Stimulated activated CD4-positive, alpha-beta T cell treated with anti-CD3 and anti-CD28 coated beads, TNF-alpha, amount 100 ng/mL, for 4 hours (primary cell): ENCODE results near the gene NUDT3.
"Not testable (repeated sequence)": the region's sequence is repeated elsewhere in the genome, so short reads cannot be mapped to it uniquely, and the experiment has no call there.

Source experiments
- DNase-seq, 3 experiments: peaks; one replicate each; pipeline ENCODE4 v3.0.0-alpha.2; 2020; ENCODE audit warnings: low read depth in 3 of 3

The NUDT3 gene

DNA sequence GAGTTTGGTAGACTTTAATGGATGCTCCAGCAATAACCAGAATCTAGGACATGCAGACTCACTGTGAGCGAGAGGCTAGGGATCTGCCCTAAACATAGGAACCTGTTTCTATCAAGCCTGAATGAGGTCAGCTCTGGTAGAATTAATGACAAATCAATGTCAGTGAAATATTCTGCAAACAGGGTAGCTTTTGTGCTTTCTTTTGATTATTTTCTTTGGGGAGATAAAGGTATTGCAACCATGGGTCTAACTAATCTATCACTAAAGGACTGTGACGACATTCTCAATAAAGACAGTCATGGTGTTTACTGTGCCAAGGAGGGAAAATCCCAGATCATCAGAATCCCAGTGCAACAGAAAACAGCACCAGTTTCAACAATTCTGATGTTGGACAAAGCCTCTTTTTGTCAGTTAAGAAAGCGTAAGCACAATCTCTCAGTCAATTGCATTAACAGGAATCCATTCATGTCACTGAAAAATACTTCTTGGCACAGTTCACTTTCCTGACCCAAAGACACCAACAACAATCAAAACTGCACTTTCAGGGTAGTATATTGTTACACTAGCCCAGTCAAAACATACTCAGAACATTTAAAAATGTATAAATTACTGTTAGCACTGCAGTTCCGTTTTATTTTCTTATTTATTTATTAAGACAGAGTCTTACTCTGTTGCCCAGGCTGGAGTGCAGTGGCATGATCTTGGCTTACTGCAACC lies 106.9 kb downstream of the NUDT3 start:
- DNase-seq, result no peak

DNA sequence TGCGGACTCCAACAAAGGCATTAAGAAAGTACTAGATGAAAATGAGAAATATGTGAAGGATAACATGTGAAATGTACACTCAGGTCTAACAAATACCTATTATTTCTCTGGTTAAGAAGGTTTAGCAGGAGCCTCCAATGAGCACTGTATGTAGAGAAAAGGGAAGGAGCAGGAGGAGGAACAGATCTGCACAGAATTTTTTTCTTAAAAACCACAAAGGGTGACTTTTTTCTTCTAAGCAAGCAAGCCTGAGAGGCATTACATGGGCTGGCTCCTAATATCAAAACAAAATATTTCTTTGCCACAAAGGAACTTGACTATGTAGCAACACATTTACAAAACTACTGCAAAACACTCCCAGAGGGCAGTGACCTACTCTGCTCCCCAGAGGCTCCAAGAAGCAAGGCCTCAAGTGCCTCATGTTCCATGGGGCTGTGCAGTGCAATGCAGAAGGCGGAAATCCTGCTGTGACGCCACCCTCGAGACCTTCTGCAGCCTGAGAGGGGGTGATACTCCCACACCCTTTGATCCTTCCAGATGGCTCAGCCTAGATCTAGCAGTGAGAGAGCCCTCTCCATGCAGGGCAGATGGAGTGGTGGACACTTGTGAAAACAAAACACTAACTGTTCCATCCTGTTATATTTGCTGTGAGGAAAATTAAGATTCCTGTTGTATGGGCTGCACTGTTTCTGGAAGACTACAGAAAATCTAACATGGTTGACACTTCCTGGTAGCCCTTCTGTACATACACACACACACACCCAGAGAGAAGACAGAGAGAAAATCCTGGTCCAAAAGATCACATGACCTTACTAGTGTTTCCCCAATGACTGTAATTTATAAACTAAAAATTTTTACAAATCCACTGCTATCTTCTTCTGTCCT lies 107.7 kb downstream of the NUDT3 start:
- DNase-seq, result no peak

DNA sequence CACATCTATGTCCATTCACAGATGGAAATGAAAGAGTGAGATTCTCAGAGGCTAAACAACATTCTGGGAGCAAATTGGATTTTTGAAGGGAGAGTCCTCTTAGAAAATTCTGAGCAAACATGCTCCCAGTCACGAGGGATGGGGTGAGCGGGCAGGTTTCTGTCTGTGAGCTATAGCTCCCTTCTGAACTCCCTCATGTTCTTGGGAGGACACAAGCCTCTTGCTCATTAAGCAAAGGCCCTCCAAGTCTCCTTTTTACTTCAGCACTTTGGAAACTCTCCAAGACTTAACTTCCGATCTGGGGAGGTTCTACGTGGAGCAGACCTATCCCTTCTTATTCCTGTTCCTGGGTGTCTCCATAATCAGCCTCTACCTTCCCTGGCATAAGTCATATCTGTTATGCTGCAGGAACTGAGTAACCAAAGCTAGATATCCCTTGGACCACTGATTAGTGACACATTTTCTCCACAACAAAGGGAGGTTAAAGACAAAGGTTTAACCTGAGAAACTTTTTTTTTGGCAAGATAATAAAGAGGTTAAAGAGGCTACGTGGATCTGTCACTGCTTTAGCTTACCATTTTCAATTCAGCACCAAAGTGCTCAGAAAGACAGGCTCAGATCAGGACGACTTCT lies 110.7 kb downstream of the NUDT3 start:
- no peak for DNase-seq

DNA sequence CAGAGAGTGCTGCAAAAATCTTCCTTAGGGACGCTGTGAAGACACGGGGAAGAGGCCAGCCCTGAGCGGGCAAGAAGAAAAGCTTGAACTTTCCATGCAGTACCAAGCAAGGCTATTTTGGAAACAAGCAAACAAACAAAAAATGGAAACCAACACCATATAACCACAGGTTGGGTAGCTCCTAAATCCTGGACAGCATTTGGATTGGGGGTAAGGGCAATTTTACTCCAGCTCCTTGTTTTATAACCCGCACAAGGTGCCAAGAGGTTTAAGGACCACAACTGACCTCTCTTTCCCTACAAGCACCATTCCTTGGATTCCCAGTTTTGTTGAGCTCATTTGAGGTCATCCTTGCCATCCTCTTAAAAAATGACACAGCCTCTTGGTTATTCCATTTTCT lies 112.3 kb downstream of the NUDT3 start:
- DNase-seq, result no peak

DNA sequence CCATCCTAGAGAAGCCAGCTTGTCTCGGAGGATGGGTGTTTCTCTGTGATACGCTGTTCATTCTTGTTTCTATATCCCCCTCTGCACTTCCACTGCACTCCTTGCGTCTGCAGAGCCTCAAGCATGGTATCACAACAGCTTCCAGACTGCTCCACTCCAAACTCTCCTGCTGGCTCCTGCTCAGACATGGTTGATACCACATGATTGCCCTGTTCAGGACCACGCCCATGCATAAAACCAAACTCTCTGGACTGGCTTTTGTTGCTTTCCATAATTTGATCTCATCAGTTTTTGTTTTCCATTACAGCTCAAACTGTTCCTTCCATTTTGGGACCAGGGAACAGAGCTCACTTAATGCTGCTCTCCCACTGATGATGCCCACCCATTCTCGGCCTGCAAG lies 113.6 kb downstream of the NUDT3 start:
- DNase-seq, result no peak

DNA sequence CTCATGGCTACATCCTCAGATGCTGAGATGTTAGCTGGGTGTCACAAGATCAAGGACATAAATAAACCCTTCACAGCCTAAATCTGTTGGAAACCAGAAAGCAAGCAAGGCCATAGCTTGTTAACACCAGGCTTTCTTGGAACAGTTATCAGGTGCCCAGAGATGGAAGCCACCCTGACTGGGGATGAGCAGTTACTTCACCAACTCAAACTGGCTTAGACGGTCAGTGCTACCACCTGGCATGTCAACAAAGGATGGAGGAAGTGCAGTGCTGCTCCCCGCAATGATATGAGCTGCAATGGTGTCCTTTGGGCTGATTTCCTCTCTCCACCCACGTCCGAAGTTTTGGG lies 114.7 kb downstream of the NUDT3 start:
- no peak for DNase-seq

DNA sequence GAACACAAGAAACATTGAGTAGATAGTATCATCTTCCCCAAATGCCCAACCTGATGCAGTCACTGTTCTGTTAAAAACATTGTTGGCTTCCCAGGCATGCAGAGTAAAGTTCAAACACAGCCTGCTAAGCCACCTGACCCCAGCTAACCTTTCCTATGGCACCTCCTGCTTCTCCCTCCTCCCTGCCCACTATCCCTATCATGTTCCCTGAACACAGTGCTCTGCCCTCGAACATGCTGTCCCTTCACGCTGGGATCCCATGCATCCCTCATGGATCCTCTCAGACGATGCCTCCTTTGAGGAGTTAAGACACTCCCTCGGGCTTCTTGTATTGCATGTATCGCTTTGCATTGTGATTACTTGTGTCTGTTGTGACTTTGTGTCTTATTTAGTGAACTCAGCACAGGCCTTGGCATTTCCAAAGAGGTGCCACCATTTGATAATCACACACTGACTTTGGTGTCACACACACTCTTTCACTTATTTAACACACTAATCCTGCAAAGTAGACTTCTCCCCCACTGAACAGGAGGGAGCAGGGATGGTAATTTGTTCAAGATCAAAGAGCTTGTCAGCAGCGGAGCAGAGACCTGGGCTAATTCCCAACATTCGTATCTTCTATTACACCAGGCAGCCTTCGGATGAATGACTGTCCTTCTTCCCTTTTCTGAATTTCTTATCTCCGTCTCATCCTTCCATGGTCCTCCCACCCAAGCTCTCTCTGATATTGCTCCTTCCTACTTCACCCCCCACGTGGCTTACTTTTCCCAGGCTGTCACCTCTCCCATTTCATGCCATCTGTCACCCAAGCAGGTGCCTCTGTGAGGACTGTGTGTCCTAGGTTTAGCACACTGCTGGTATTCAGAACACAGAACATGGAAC lies 115.3 kb downstream of the NUDT3 start:
- DNase-seq, result no peak

DNA sequence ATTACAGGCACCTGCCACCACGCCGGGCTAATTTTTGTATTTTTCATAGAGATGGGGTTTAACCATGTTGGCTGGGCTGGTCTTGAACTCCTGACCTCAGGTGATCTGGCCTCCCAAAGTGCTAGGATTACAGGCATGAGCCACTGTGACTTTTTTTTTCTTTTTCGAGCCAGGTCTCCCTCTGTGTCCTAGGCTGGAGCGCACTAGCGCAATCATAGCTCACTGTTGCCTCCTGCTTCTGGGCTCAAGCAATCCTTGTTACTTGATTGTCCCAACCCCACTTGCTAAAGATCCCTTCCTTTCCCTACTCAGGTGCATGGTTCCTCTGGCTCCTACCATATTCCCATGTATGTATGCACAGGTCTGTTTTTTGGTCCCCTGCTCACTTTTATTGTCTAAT lies 116.3 kb downstream of the NUDT3 start:
- no peak for DNase-seq

DNA sequence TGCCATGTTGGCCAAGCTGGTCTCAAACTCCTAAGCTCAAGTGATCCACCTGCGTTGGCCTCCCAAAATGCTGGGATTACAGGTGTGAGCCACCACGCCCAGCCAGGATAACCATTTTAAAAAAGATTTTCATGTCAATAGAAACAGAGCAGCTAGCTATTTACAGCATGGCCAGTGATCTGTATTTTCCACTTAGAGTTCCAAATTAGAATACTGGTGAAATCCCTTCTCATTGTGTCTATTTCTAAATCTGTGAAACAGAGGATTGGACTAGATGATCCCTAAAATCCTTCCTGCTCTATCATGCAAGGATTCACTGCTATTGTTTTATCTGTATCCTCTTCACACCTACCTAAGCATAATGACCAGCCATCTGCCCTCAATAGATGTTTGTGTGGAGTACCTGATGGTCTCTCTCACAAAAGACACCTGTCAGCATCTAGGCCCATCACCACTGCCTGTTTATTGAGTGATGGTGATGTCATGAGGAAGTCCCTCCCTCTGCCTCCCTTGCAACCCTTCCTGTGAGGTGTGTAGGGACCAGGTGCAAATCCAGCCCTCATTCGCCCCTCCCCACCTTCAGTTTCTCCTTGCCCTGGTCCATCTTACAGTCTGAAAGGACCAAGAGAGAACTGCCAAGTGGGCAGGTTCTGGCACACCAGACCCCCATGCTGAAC lies 117.2 kb downstream of the NUDT3 start:
- DNase-seq, result no peak

DNA sequence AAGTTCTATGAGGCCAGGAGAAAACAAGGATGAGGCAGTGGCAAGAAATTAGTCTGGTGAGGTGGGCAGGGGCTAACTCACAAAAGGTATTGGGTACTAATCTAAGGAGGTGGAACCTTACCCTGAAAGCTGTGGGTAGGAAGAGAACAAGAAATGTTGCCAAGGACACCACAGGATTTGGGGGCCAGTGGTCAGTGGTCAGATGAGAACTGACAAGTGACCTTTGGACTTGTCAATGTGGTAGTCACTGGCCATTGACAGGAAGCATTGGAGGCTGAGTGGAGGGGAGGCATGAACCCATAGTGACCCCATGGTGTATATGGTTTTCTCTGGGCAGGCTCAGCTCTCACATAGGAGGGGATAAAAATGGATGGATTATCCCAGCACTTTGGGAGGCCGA lies 118.3 kb downstream of the NUDT3 start:
- DNase-seq, result no peak

DNA sequence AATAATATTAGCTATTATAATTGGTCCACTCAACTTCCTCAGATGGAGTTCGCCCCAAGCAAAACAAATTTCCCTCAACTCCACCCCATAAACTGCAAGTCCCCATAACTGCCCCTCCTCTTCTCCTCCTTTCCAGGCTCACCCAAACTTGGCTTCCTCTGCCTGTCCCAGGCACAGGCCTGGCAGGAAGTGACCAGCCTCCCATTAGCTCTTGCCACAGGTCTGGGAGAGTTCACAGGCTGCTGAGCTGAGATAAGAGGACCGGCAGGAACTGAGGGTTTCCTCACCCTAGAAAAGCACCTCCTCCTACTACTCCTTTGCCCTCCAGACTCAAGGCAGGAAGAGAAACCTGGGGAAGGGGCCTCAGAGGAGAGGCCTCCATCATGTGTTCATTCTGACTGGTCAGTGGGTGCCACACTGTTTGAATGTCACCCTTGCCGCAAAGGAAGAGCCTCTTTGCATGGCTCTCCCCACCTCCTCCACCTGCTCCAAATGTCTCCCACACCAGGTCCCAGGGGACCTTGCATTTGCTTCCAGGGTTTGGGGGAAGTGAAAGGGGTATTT lies 119.1 kb downstream of the NUDT3 start:
- DNase-seq, result no peak

DNA sequence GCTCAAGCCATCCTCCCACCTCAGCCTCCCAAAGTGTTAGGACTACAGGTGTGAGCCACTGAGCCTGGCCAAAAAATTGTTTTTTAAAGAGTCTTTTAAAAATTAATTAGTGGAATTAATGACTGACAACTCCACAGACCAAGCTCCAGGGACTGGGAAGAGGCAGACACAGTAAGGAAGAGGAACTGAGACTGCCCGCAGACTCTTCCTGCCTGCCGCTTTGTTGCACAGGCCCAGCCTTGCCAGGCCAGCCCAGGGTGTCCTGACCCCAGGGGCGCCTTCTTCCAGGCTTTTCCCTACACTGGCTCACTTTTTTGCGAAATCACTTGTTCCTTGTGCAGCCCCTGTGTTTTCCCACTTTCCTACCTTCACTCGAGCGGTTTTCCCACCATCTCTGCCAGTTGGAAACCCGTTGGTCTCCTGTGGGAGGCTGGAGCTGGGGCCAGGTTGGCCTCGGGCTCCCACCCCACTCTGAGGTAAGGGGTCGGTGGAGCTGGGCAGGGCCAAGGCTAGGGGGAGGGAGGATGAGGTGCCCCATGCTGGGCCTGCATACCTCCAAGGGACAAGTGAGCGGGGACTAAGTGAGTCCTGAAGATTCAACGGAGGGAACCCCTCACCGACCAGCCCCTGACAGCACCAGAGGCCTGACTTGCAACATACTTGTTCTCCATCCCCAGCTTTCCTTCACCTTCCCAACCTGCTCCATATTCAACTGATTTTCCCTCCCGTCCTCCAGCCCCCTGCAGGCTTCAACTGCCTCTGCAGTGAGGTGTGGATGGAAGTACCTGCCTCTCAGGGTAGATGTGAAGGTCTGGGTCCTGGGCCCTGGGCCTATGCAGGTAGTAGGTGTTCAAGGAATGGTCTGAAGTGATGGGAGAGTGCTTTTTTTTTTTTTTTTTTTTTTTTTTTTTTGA lies 120.2 kb downstream of the NUDT3 start:
- DNase-seq, result no peak

DNA sequence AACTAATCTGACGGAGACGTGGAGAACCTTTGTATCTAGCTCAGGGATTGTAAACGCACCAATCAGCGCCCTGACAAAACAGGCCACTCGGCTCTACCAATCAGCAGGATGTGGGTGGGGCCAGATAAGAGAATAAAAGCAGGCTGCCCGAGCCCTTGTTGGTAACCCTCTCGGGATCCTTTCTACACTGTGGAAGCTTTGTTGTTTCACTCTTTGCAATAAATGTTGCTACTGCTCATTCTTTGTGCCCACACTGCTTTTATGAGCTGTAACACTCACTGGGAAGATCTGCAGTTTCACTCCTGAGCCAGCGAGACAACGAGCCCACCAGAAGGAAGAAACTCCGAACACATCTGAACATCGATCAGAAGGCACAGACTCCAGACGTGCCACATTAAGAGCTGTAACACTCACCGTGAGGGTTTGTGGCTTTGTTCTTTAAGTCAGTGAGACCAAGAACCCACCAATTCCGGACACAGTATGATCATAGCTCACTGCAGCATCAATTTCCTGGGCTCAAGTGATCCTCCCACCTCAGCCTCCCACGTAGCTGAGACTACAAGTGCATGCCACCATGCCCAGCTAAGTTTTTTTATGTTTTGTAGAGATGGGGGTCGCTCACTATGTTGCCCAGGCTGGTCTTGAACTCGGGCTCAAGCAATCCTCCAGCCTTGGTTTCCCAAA lies 122.7 kb downstream of the NUDT3 start:
- DNase-seq, result not testable (repeated sequence)

DNA sequence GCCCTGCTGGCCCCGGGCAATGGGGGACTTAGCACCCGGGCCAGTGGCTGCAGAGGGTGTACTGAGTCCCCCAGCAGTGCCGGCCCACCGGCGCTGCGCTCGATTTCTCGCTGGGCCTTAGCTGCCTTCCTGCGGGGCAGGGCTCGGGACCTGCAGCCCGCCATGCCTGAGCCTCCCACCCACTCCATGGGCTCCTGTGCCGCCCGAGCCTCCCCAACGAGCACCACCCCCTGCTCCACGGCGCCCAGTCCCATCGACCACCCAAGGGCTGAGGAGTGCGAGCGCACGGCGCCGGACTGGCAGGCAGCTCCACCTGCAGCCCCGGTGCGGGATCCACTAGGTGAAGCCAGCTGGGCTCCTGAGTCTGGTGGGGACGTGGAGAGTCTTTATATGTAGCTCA lies 123.3 kb downstream of the NUDT3 start:
- not testable (repeated sequence) for DNase-seq

DNA sequence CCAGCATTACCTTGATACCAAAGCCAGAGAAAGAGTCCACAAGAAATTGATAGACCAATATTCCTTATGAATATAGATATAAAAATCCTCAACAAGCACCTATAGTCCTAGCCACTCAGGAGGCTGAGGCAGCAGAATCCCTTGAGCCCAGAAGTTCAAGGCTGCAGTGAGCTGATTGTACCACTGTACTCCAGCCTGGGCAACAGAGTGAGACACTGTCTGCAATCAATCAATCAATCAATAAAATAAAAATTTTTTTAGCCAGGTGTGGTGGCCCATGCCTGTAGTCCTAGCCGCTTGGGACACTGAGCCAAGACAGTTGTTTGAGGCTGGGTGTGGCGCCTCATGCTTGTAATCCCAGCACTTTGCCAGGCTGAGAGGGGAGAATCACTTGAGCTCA lies 124.7 kb downstream of the NUDT3 start:
- DNase-seq, result no peak

DNA sequence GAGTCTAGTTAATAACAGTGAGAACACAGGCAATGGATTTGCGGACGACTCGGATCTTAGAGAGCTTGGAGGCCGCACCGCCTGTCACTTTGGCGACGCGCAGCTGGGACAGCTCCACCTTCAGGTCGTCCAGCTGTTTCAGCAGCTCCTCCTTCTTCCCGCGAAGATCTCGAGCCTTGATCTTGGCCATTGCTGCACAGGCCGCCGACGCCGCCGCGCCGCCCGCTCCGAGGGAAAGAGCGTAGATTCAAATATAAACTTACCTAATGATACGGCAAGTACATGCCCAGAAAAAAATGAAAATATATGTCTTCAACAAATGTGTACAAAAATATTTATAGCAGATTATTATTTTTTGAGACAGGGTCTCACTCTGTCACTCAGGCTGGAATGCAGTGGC lies 129.0 kb downstream of the NUDT3 start:
- DNase-seq, result not testable (repeated sequence)

DNA sequence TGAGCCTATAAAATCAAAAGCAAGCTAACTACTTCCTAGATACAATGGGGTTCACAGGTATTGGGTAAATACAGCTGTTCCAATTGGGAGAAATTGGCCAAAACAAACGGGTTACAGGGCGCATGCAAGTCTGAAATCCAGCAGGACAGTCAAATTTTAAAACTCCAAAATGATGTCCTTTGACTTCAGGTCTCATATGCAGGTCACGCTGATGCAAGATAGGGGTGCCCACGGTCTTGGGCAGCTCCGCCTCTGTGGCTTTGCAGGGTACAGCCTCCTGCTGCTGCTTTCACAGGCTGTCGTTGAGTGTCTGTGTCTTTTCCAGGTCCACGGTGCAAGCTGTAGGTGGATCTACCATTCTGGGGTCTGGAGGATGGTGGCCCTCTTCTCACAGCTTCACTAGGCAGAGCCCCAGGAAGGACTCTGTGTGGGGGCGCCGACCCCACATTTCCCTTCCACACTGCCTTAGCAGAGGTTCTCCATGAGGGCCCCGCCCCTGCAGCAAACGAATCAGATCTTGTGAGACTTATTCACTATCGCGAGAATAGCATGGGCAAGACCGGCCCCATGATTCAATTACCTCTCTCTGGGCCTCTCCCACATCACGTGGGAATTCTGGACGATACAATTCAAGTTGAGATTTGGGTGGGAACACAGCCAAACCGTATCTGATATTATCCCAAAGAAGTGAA lies 131.7 kb downstream of the NUDT3 start:
- no peak for DNase-seq

DNA sequence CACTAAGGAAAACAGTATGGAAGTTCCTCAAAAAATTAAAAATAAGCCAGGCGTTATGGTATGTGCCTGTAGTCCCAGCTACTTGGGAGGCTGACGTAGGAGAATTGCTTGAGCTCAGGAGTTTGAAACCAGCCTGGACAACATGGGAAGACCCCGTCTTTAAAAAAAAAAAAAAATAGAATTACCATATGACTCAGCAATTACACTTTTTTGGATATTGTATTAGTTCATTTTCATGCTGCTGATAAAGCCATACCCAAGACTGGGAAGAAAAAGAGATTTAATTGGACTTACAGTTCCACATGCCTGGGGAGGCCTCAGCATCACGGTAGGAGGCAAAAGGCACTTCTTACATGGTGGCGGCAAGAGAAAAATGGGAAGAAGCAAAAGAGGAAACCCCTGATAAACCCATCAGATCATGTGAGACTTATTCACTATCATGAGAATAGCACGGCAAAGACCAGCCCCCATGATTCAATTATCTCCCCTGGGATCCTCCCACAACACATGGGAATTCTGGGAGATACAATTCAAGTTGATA lies 132.9 kb downstream of the NUDT3 start:
- DNase-seq, result no peak
